Tibial nerve (tissue), 3 donors: Measurements from ENCODE around the gene CMTM2.

Source experiments
- CTCF ChIP-seq, 5 experiments: fragments of 200-600 bp in 3 of 5; fragments of 450-650 bp in 2 of 5; sonication (generic) in 3 of 5; IDR thresholded peaks; one replicate each; pipeline ENCODE4 v1.5.1; 2016 to 2019; ENCODE audit warnings: antibody characterized with exemption in 5 of 5, mild to moderate bottlenecking in 3 of 5, moderate library complexity in 2 of 5
- POLR2A ChIP-seq, 2 donors: fragments of 450-650 bp; IDR thresholded peaks; one replicate each; pipeline ENCODE4 v1.6.1; 2017; ENCODE audit warnings: antibody characterized with exemption in 2 of 2, mild to moderate bottlenecking in 2 of 2, moderate library complexity in 2 of 2

GRCh38 chr16:66594739-66595138 lies 15.5 kb downstream of the CMTM2 start:
- TF ChIP-seq CTCF (IDR thresholded peaks at IDR 0.05): no peak
- TF ChIP-seq POLR2A (IDR thresholded peaks at IDR 0.05): no peak
